HepG2 (cell line): ENCODE data around the gene CDH23. TPM values are rescaled to one million over a fixed set of nuclear protein-coding genes. Genes with fewer than 3 reads are reported as not detected.

Experiments
- ARNT ChIP-seq: fragments of 450-650 bp; IDR thresholded peaks from 2 replicates; pipeline ENCODE4 v1.6.1; 2017
- CCAR2 ChIP-seq: fragments of 200-400 bp; formaldehyde crosslinking; optimal IDR thresholded peaks from 2 replicates; pipeline ENCODE3; 2018; ENCODE audit warnings: low read depth, mild to moderate bottlenecking, low read length, moderate library complexity
- GTF3A ChIP-seq: sonication (generic); formaldehyde crosslinking; conservative IDR thresholded peaks from 2 replicates; pipeline ENCODE4 v1.4.0; 2020; ENCODE audit warnings: mild to moderate bottlenecking, missing genetic modification reagents
- IKZF4 ChIP-seq: sonication (generic); formaldehyde crosslinking; IDR thresholded peaks from 2 replicates; pipeline ENCODE4 v1.5.1; 2020; ENCODE audit warnings: borderline replicate concordance, mild to moderate bottlenecking, low read depth, missing genetic modification reagents; ENCODE audit errors: not compliant biosample characterization
- RXRB ChIP-seq: IDR thresholded peaks from 2 replicates; pipeline ENCODE4 v1.6.1; 2016; ENCODE audit warnings: borderline replicate concordance, missing genetic modification reagents, missing compliant biosample characterization
- SP140L ChIP-seq: sonication (generic); formaldehyde crosslinking; IDR thresholded peaks from 2 replicates; pipeline ENCODE4 v1.4.0; 2020; ENCODE audit warnings: missing genetic modification reagents, borderline replicate concordance
- SRF ChIP-seq: IDR thresholded peaks from 2 replicates; pipeline ENCODE4 v1.6.1; 2011; ENCODE audit warnings: mild to moderate bottlenecking, low read depth, low read length, moderate library complexity
- YEATS4 ChIP-seq: sonication (generic); formaldehyde crosslinking; IDR thresholded peaks from 2 replicates; pipeline ENCODE4 v1.4.0; 2020; ENCODE audit warnings: missing genetic modification reagents, borderline replicate concordance
- ZNF136 ChIP-seq: sonication (generic); formaldehyde crosslinking; IDR thresholded peaks from 2 replicates; pipeline ENCODE4 v1.8.1; 2022; ENCODE audit warnings: low read depth, mild to moderate bottlenecking, moderate library complexity, missing genetic modification reagents
- ZNF276 ChIP-seq: sonication (generic); formaldehyde crosslinking; IDR thresholded peaks from 2 replicates; pipeline ENCODE4 v1.4.0; 2020; ENCODE audit warnings: mild to moderate bottlenecking, low read depth, missing genetic modification reagents
- ZNF570 ChIP-seq: sonication (generic); formaldehyde crosslinking; IDR thresholded peaks from 2 replicates; pipeline ENCODE4 v1.4.0; 2020; ENCODE audit warnings: mild to moderate bottlenecking, missing genetic modification reagents, borderline replicate concordance
- ZNF609 ChIP-seq: sonication (generic); formaldehyde crosslinking; IDR thresholded peaks from 2 replicates; pipeline ENCODE4 v1.4.0; 2020; ENCODE audit warnings: mild to moderate bottlenecking, missing genetic modification reagents, borderline replicate concordance
- polyA plus RNA-seq, 8 experiments: library from polyadenylated mRNA; depleted of rRNA in 3 of 8; stranded (reverse) in 7 of 8; unstranded in 1 of 8; fragments of >200 nt; fragmentation: Illumina TruSeq in 4 of 8; extraction: Trizol in 4 of 8; gene quantifications; 2 replicates each; pipeline versions ENCODE4 v1.2.1 to v1.2.3, GENCODE V29; 2011 to 2016; ENCODE audit warnings: low read depth in 4 of 8, missing spikeins in 1 of 8, mixed read lengths in 1 of 8; ENCODE audit not compliant: insufficient read depth in 1 of 8
- total RNA-seq, 5 experiments: library from RNA; depleted of rRNA; stranded (reverse); fragments of >200 nt; fragmentation: Illumina TruSeq; extraction: Trizol; gene quantifications; 2 replicates each; pipeline ENCODE4 v1.2.3, GENCODE V29; 2016; ENCODE audit warnings: low read depth in 1 of 5
- TF ChIP-seq, protein P1 (sequence below): sonication (generic); formaldehyde crosslinking; IDR thresholded peaks from 2 replicates; pipeline ENCODE4 v1.4.0; 2020; ENCODE audit warnings: missing genetic modification reagents, mild to moderate bottlenecking, borderline replicate concordance
- TF ChIP-seq, protein P2 (sequence below): sonication (generic); formaldehyde crosslinking; IDR thresholded peaks from 2 replicates; pipeline ENCODE4 v1.5.1; 2020; ENCODE audit warnings: mild to moderate bottlenecking, missing genetic modification reagents

CDH23 gene
- total and polyA plus RNA-seq, 2 of the 13 experiments (the other 11 are each of a cell fraction or from before 2014, with no cell fraction given): 0.13 TPM; not detected in 1

GRCh38 chr10:71850743-71851464, 454.2 kb downstream of the CDH23 start, which contains the start of gene PSAP (continued):
- TF ChIP-seq, protein P1, sequence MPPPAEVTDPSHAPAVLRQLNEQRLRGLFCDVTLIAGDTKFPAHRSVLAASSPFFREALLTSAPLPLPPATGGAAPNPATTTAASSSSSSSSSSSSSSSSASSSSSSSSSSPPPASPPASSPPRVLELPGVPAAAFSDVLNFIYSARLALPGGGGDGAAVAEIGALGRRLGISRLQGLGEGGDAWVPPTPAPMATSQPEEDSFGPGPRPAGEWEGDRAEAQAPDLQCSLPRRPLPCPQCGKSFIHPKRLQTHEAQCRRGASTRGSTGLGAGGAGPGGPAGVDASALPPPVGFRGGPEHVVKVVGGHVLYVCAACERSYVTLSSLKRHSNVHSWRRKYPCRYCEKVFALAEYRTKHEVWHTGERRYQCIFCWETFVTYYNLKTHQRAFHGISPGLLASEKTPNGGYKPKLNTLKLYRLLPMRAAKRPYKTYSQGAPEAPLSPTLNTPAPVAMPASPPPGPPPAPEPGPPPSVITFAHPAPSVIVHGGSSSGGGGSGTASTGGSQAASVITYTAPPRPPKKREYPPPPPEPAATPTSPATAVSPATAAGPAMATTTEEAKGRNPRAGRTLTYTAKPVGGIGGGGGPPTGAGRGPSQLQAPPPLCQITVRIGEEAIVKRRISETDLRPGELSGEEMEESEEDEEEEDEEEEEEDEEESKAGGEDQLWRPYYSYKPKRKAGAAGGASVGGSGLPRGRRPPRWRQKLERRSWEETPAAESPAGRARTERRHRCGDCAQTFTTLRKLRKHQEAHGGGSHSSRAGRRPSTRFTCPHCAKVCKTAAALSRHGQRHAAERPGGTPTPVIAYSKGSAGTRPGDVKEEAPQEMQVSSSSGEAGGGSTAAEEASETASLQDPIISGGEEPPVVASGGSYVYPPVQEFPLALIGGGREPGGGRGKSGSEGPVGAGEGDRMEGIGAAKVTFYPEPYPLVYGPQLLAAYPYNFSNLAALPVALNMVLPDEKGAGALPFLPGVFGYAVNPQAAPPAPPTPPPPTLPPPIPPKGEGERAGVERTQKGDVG: 0 out of 2 replicates have a peak, but pooled peaks have one; percentile 59
- TF ChIP-seq IKZF4 (CRISPR knock-in tag) (no peak), ZNF276 (CRISPR knock-in tag) (peak; percentile 67; the same call in 1 of the 2 replicates), YEATS4 (CRISPR knock-in tag) (peak; percentile 81), SP140L (CRISPR knock-in tag) (0 out of 2 replicates have a peak, but pooled peaks have one; percentile 52), SRF (no peak), ZNF570 (CRISPR knock-in tag) (no peak), CCAR2 (no peak), ZNF136 (CRISPR knock-in tag) (no peak; the same call in 1 of the 2 replicates), ARNT (no peak), GTF3A (CRISPR knock-in tag) (no peak), RXRB (CRISPR knock-in tag) (peak; percentile 70), ZNF609 (CRISPR knock-in tag) (0 out of 2 replicates have a peak, but pooled peaks have one; percentile 41)
- TF ChIP-seq, protein P2, sequence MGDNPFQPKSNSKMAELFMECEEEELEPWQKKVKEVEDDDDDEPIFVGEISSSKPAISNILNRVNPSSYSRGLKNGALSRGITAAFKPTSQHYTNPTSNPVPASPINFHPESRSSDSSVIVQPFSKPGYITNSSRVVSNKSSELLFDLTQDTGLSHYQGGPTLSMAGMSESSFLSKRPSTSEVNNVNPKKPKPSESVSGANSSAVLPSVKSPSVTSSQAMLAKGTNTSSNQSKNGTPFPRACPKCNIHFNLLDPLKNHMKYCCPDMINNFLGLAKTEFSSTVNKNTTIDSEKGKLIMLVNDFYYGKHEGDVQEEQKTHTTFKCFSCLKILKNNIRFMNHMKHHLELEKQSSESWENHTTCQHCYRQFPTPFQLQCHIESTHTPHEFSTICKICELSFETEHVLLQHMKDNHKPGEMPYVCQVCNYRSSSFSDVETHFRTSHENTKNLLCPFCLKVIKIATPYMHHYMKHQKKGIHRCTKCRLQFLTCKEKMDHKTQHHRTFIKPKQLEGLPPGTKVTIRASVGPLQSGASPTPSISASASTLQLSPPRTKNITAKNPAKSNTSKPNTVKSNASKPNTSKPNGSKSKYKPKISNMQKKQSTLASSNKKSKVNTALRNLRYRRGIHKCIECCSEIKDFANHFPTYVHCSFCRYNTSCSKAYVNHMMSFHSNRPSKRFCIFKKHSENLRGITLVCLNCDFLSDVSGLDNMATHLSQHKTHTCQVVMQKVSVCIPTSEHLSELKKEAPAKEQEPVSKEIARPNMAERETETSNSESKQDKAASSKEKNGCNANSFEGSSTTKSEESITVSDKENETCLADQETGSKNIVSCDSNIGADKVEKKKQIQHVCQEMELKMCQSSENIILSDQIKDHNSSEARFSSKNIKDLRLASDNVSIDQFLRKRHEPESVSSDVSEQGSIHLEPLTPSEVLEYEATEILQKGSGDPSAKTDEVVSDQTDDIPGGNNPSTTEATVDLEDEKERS (CRISPR knock-in tag): peak; percentile 49; the same call in 1 of the 2 replicates
